GM18867 (cell line): ENCODE results near the gene SOWAHD.
A peak's percentile ranks its signal among the peaks of the same experiment; 100 is the strongest.
"Not testable (repeated sequence)": the region's sequence is repeated elsewhere in the genome, so short reads cannot be mapped to it uniquely, and the experiment has no call there.

Experiments
- ATAC-seq: cut with Tn5 transposase; IDR thresholded peaks from one replicate; pipeline ENCODE4 v1.9.1; 2021; ENCODE audit warnings: mild to moderate bottlenecking, moderate library complexity; ENCODE audit not compliant: unreplicated experiment

The SOWAHD gene

DNA sequence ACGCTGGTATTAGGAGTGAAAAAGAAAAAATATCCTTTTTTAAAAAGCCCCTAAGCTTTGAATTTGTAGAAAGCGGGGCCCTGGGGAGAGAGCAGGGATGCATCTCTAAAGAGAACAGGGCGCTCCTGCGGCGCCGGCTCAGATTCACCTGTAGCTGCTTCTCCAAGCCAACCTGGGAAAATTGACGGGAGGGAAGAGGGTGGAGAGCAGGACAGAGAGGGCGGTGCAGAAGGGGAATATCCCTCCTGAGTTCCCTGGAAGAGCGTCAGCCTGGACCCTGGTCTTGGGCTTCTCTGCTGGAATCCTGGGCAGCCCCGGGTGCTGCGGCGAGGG lies 776 bp upstream of the SOWAHD start:
- no peak for ATAC-seq

DNA sequence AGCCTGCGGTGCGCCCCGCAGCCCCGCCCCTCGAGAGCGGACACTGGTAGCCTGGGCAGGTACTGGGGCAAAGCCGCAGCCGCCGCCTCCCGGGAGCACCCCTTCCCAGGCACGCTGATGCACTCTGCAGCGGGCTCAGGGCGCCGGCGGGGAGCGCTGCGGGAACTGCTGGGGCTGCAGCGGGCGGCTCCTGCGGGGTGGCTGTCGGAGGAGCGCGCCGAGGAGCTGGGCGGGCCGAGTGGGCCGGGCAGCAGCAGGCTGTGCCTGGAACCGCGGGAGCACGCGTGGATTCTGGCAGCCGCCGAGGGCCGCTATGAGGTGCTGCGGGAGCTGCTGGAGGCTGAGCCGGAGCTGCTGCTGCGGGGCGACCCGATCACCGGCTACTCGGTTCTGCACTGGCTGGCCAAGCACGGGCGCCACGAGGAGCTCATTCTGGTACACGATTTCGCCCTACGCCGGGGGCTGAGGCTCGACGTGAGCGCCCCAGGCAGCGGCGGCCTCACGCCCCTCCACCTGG lies 401 bp downstream of the SOWAHD start:
- ATAC-seq, result no peak

- no peak for ATAC-seq
These were observed 919 bp downstream of the SOWAHD start for GRCh38 chrX:119759248-119759766.

DNA sequence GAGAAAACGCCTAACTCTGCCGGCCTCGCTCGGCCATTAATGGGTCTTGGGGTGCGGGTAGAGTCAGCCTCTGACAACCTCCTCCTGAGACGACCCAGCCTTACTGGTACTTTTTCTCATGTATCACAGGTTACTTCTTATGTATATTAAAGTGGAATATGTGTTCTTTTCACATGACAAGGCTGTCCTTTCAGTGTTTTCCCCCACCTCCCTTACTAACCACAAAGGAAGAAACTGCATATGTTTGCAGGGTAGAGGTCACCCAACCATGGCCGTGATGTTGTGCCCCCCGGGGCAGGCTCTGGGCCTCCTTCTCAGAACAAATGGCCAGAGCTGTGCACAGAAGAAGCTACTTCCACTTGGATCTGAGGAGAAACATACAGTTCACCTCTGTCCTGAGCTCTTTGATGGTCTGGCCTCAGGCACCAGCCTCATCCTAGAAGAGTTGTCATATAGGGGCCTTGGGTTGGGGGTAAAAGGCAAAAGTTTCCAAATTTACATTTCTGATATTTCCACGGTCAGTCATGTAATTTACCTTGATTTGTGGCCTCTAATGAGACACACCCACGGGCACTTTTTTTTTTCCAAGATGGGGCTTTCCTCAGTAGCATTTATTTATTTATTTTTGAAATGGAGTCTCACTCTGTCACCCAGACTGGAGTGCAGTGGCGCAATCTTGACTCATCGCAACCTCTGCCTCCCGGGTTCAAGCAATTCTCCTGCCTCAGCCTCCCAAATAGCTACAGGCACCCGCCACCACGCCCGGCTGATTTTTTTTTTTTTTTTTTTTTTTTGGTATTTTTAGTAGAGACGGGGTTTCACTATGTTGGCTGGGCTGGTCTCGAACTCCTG lies 1.9 kb downstream of the SOWAHD start:
- peak; percentile 13 for ATAC-seq

DNA sequence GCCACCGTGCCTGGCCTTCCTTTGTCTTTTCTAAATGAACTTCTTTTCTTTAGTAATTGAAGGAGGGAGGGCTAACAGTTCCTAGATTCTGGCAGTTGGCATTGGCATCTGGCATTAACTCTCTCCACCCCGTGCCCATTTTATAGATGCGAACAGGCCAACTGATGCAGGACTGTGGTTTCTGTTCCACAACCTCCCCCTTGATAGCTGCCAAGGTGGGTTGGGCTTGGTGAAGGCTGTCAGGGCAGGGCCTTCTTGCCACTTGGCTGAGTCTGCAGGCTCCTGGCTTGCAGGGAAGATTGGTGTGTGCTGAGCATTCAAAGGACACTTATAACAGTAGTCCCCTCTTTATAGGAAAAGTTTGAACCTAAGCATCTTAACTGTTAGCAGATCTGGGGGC lies 4.3 kb downstream of the SOWAHD start:
- no peak for ATAC-seq

DNA sequence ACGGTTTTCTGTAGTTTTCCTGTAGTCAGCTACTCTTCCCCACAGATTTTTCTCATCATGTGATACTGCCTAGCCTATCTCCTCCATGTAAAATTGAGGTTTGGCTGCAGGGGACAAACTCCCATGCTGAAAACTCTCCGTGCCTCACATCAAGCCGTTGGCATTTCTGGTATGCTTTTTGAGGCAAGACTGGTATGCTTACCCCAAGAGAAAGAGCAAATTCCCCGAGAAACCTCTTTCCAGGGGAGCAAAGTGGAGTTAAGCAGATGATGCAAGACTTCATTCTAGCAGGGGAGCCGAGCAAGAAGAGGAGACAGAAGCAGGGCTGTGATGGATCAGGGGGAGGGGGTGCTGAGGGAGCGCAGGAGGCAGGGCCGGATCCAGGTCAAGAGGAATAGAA lies 4.8 kb downstream of the SOWAHD start:
- no peak for ATAC-seq

DNA sequence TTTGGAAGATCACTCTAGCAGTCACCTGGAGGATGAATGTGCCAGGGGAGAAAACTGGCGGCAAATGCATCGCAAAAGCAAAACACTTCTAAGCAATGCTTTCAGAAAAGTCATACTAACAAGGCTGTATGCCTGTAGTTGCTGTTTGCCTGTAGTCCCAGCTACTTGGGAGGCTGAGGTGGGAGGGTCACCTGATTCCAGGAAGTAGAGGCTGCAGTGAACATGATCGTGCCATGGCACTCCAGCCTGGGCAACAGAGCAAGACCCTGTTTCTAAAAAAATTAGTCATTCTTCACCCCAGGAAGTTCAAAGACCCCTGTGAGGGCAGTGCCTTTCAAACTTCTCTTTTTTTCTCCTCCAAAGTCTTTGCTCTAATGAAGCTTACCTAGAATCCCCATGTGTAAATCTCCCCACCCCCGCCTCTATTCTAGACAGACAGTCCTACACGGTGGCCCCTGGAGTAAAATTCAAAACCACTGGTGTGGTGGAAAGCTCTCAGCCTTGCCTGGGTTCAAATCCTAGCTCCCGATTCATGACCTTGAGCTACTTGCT lies 5.5 kb downstream of the SOWAHD start:
- ATAC-seq, result no peak

- not testable (repeated sequence) for ATAC-seq
These were observed 10.0 kb downstream of the SOWAHD start for GRCh38 chrX:119768436-119768835.

DNA sequence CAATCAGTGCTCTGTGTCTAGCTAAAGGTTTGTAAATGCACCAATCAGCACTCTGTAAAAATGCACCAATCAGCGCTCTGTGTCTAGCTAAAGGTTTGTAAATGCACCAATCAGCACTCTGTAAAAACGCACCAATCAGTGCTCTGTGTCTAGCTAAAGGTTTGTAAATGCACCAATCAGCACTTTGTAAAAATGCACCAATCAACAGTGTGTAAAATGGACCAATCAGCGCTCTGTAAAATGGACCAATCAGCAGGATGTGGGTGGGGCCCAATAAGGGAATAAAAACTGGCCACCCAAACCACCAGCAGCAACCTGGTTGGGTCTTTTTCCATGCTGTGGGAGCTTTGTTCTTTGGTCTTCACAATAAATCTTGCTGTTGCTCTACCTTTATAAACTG lies 11.0 kb downstream of the SOWAHD start:
- not testable (repeated sequence) for ATAC-seq

GRCh38 chrX:119775517-119776238 lies 17.3 kb downstream of the SOWAHD start:
- ATAC-seq, result peak; percentile 54

DNA sequence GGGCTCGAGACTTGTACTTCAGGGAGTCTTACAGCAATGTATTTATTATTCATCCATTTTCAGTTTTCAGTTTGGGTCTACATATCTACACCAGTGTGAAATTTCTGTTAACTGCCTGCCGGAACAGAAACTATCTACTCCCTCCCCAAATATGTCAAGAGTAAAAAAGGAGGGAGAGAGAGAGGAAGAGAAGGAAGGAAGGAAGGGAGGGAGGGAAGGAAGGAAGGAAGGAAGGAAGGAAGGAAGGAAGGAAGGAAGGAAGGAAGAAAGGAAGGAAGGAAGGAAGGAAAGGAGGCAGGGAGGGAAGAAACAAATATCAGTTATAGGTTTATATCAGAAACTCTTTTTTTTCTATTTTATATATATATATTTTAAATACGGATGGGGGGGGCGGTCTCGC lies 20.4 kb downstream of the SOWAHD start:
- ATAC-seq, result no peak

DNA sequence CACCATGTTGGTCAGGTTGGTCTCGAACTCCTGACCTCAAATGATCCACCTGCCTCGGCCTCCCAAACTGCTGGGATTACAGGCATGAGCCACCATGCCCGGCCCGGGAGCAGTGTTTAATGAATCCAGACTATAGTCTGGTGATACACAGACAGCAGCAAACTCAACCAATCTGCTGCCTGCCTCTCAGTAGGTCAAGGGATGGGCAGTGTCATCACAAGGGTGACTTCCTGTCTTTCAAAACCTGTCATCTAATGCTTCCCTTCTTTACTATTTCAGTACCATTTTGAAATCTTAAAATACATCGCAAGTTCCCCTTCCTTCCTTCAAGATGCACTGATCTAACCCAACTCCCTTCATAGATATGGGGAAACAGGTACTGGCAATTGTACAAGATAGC lies 24.6 kb downstream of the SOWAHD start:
- ATAC-seq, result no peak

- ATAC-seq, result peak; percentile 62
These were observed 26.5 kb downstream of the SOWAHD start for GRCh38 chrX:119784747-119785446.

DNA sequence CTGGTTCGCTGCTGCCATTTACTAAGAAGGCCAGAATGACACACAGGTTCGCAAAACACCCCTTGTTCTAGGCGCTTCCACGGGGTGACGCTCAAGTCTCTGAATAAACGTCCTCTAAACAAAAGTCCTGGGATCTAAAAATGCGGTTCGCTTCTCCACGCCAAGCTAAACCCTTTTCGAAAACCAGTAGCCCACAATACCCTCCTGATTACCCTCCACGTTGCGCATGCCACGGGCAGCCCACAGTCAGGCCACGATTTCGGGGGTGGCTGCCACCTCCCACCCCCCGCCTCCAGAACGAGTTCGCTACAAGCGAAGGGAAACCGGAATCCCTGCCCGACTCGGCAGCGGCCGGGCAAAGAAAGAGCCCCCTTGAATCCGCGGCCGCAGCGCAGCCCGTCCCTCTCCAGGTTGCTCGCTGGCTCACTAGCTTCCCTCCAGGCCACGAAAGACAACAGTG lies 32.6 kb downstream of the SOWAHD start:
- ATAC-seq, result peak; percentile 13

DNA sequence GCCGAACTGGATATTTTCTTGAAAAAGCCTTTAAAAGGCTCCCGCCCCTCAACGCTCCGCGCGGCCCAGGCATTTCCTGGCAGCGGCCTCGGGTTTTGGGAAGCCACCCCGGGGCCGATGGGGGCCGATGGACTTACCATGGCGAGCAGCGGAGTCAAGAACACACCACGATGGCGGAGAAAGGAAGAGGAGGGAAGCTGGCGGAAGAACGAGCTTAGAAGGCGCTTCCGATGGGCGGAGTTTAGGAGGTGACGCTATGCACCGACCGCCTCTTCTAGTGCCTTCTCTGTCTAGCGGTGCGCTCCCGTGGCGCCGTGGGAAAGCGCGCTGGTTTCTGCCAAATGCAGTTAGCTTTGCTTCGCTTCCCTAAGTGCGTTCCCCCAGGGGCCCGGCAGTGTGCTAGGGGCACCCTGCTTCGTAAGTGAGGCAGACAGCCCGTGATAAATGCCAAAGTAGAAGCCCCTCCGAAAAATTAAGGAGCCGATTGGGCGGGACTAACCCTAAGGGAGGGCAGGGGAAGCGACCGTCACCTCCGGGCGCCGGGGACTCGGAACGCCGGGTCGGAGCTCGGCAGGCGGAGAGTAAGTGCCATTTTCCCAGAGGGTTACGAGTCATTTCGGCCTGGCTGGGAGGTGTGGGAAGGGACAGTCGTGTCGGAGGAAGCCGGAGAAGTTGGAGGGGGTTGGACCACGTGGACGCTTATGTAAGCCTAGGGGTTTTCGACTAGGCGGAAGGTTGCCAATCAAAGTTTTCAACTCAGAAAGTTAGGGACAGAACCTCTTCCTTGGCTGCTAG lies 33.2 kb downstream of the SOWAHD start, which contains the start of gene RPL39:
TSS of gene RPL39 (minus strand) at position 194 of the 795 bp plus-strand sequence. CDS start at position 140, 54 bp downstream.
- peak; percentile 90 for ATAC-seq

DNA sequence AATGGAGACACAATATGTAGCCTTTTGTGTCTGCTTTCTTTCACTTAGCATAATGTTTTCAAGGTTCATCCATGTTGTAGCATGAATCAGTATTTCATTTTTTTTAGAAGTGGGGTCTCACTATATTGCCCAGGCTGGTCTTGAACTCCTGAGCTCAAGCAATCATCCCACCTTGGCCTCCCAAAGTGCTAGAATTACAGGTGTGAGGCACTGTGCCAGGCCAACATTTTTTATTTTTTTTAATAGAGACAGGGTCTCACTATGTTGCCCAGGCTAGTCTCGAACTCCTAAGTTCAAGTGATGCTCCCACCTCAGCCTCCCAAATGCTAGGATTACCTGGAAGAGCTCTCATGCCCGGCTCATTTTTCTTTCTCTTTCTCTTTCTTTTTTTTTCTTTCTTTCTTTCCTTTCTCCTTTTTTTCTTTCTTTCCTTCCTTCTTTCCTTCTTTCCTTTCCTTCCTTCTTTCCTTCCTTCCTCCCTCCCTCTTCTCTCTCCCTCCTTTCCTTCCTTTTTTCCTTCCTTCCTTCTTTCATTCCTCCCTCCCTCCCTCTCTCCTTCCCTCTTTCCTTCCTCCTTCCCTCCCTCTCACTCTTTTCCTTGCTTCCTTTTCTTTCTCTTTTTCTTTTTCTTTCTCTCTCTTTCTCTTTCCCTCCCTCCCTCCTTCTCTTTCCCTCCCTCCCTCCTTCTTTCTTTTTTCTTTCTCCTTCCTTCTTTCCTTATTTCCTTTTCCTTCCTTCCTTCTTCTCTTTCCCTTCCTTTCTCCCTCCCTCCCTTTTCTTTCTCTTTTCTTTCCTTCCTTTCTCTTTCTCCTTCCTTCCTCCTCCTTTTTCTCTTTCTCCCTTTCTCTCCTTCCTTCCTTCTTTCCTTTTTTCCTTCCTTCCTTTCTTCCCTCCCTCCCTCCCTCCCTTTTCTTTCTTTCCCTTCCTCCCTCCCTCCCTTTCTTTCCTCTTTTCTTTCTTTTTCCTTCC lies 43.1 kb downstream of the SOWAHD start:
- no peak for ATAC-seq

DNA sequence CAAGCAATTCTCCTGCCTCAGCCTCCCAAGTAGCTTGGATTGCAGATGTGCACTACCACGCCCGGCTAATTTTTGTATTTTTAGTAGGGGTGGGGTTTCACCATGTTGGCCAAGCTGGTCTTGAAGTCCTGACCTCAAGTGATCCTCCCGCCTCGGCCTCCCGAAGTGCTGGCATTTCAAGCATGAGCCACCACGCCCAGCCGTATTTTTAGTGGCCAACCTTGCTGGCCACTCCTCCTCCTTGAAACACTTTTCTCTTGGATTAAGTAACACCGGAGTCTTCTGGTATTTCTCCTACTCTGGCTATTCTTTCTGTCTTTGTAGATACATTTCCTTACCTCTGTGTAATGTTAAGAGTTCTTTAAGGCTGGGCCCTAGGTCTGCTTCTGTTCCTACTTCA lies 44.2 kb downstream of the SOWAHD start:
- ATAC-seq, result no peak

GRCh38 chrX:119808461-119808860 lies 50.1 kb downstream of the SOWAHD start:
- not testable (repeated sequence) for ATAC-seq

- ATAC-seq, result no peak
These were observed 50.8 kb downstream of the SOWAHD start for GRCh38 chrX:119809185-119809666.
